ENCODE measurements around the gene HAND2.

The HAND2 gene

GRCh38 chr4:173488656-173489055, 41.4 kb downstream of the HAND2 start:
- H3K27me3 ChIP-seq (ENCODE audit: low read length) = no peaks in the 10 kb centered on the region
- no peaks in the 10 kb centered on the region for H3K79me2 ChIP-seq (ENCODE audit: insufficient read depth, low read length)

DNA sequence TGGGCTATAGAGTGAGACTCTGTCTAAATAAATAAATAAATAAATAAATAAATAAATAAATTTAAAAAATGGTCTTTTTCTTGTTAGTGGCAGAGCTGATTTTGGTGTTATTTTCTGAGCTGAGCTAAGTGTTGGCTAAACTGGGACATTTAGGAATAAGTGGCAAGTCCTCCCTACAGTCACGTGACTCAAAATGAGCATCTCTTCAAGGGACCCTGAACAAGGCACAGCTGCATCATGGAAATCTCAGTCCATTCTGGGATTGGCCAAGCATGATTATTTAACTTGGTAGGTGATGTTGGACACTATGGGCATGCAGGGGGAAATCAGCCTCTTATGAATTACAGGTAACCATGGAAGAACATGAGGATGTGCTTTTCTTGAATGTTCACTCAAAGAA, 42.0 kb downstream of the HAND2 start:
- Histone ChIP-seq H3K9me3 (ENCODE audit: insufficient read depth, low read length) (no peaks in the 10 kb centered on the region), H3K27ac (ENCODE audit: low read depth, low read length) (no peak overlapping the region), H3K9me2 (replicated peaks; ENCODE audit: insufficient read depth, low read length) (no peaks in the 10 kb centered on the region), H4K20me1 (ENCODE audit: low read depth, low read length) (no peaks in the 10 kb centered on the region), H3K36me3 (ENCODE audit: low read length) (no peaks in the 10 kb centered on the region), H3K4me3 (ENCODE audit: insufficient read depth, low read length, poor library complexity, severe bottlenecking) (no peak overlapping the region), H3F3A (ENCODE audit: insufficient read depth) (no peaks in the 10 kb centered on the region), H3K27me3 (ENCODE audit: low read length) (no peaks in the 10 kb centered on the region), H3K4me2 (ENCODE audit: low read depth, low read length, poor library complexity, severe bottlenecking) (no peak overlapping the region), H2AFZ (ENCODE audit: low read depth, low read length, severe bottlenecking) (no peak overlapping the region), H3K9ac (ENCODE audit: low read length) (no peak overlapping the region), H3K79me2 (ENCODE audit: insufficient read depth, low read length) (no peaks in the 10 kb centered on the region)
- no peak for TF ChIP-seq EZH2phosphoT487 (conservative IDR thresholded peaks at IDR 0.05; ENCODE audit: low read length)
- TF ChIP-seq, protein P1, sequence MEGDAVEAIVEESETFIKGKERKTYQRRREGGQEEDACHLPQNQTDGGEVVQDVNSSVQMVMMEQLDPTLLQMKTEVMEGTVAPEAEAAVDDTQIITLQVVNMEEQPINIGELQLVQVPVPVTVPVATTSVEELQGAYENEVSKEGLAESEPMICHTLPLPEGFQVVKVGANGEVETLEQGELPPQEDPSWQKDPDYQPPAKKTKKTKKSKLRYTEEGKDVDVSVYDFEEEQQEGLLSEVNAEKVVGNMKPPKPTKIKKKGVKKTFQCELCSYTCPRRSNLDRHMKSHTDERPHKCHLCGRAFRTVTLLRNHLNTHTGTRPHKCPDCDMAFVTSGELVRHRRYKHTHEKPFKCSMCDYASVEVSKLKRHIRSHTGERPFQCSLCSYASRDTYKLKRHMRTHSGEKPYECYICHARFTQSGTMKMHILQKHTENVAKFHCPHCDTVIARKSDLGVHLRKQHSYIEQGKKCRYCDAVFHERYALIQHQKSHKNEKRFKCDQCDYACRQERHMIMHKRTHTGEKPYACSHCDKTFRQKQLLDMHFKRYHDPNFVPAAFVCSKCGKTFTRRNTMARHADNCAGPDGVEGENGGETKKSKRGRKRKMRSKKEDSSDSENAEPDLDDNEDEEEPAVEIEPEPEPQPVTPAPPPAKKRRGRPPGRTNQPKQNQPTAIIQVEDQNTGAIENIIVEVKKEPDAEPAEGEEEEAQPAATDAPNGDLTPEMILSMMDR (IDR thresholded peaks at IDR 0.05; ENCODE audit: insufficient read depth, low read length, poor library complexity, severe bottlenecking) = no peak

More at GRCh38 chr4:173488656-173489055, 41.4 kb downstream of the HAND2 start:
- Histone ChIP-seq H3K4me2 (ENCODE audit: low read depth, low read length, poor library complexity, severe bottlenecking) (no peak overlapping the region), H4K20me1 (ENCODE audit: low read depth, low read length) (no peaks in the 10 kb centered on the region), H3K27ac (ENCODE audit: low read depth, low read length) (no peak overlapping the region), H2AFZ (ENCODE audit: low read depth, low read length, severe bottlenecking) (no peak overlapping the region), H3K9ac (ENCODE audit: low read length) (no peak overlapping the region), H3K4me3 (ENCODE audit: insufficient read depth, low read length, poor library complexity, severe bottlenecking) (no peak overlapping the region), H3K9me3 (ENCODE audit: insufficient read depth, low read length) (no peaks in the 10 kb centered on the region), H3K36me3 (ENCODE audit: low read length) (no peaks in the 10 kb centered on the region), H3F3A (ENCODE audit: insufficient read depth) (no peaks in the 10 kb centered on the region), H3K9me2 (replicated peaks; ENCODE audit: insufficient read depth, low read length) (no peaks in the 10 kb centered on the region)
- no peak for TF ChIP-seq EZH2phosphoT487 (conservative IDR thresholded peaks at IDR 0.05; ENCODE audit: low read length)
- TF ChIP-seq, protein P1 (IDR thresholded peaks at IDR 0.05; ENCODE audit: insufficient read depth, low read length, poor library complexity, severe bottlenecking) = no peak

GRCh38 chr4:173486714-173487392, 43.2 kb downstream of the HAND2 start:
- TF ChIP-seq, protein P1 (IDR thresholded peaks at IDR 0.05; ENCODE audit: insufficient read depth, low read length, poor library complexity, severe bottlenecking) = no peak
- no peak for TF ChIP-seq EZH2phosphoT487 (conservative IDR thresholded peaks at IDR 0.05; ENCODE audit: low read length)

More at GRCh38 chr4:173486714-173487392, 43.2 kb downstream of the HAND2 start:
- no peaks in the 10 kb centered on the region for H3K9me3 ChIP-seq (ENCODE audit: insufficient read depth, low read length)
- H3K27ac ChIP-seq (ENCODE audit: low read depth, low read length) = no peak overlapping the region
- no peak overlapping the region for H3K4me3 ChIP-seq (ENCODE audit: insufficient read depth, low read length, poor library complexity, severe bottlenecking)
- H3K9ac ChIP-seq (ENCODE audit: low read length) = no peak overlapping the region
- no peaks in the 10 kb centered on the region for H3K9me2 ChIP-seq (replicated peaks; ENCODE audit: insufficient read depth, low read length)
- no peaks in the 10 kb centered on the region for H3K36me3 ChIP-seq (ENCODE audit: low read length)
- no peaks in the 10 kb centered on the region for H3K79me2 ChIP-seq (ENCODE audit: insufficient read depth, low read length)
- no peak overlapping the region for H3K4me2 ChIP-seq (ENCODE audit: low read depth, low read length, poor library complexity, severe bottlenecking)
- no peaks in the 10 kb centered on the region for H4K20me1 ChIP-seq (ENCODE audit: low read depth, low read length)
- H3K27me3 ChIP-seq (ENCODE audit: low read length) = no peaks in the 10 kb centered on the region
- H3F3A ChIP-seq (ENCODE audit: insufficient read depth) = no peaks in the 10 kb centered on the region
- H2AFZ ChIP-seq (ENCODE audit: low read depth, low read length, severe bottlenecking) = no peak overlapping the region

Measured in SU-DHL-6 (cell line).